Neural crest cell (in vitro differentiated cells): ENCODE data around the gene KCTD13. TPM values are rescaled to one million over a fixed set of nuclear protein-coding genes. Genes with fewer than 3 reads are reported as not detected.
A peak's percentile ranks its signal among the peaks of the same experiment; 100 is the strongest.
"Not testable (repeated sequence)": the region's sequence is repeated elsewhere in the genome, so short reads cannot be mapped to it uniquely, and the experiment has no call there.

Experiments
- DNase-seq: peaks from one replicate; pipeline ENCODE4 v3.0.0; 2021; ENCODE audit warnings: low read depth, mixed read lengths, low spot score
- H3K27ac Mint-ChIP-seq: one replicate; pipeline ENCODE4 v1.8.0; 2021; ENCODE audit warnings: mild to moderate bottlenecking, mixed read lengths; ENCODE audit not compliant: unreplicated experiment
- H3K27me3 Mint-ChIP-seq: 2 replicates; pipeline ENCODE4 v1.8.0; 2021; ENCODE audit warnings: low read depth, mild to moderate bottlenecking, mixed read lengths
- H3K36me3 Mint-ChIP-seq: 2 replicates; pipeline ENCODE4 v1.8.0; 2021; ENCODE audit warnings: low read depth, mild to moderate bottlenecking, mixed read lengths
- H3K4me1 Mint-ChIP-seq: 2 replicates; pipeline ENCODE4 v1.8.0; 2021; ENCODE audit warnings: mixed read lengths
- H3K4me3 Mint-ChIP-seq: one replicate; pipeline ENCODE4 v1.8.0; 2021; ENCODE audit warnings: mild to moderate bottlenecking, mixed read lengths
- H3K9me3 Mint-ChIP-seq: 2 replicates; pipeline ENCODE4 v1.8.0; 2021; ENCODE audit warnings: mixed read lengths
- total RNA-seq: library from RNA; stranded (reverse); gene quantifications from 2 replicates; pipeline ENCODE4 v1.2.1, GENCODE V29; 2021
- TF ChIP-seq, protein P1 (sequence below): fragments of 200-600 bp; sonication (generic); conservative IDR thresholded peaks from 2 replicates; pipeline ENCODE4 v1.5.0; 2021; ENCODE audit warnings: antibody characterized with exemption, mild to moderate bottlenecking

KCTD13 gene
- total RNA-seq, 1 donor from 2014 or later, result 24.3 TPM

DNA sequence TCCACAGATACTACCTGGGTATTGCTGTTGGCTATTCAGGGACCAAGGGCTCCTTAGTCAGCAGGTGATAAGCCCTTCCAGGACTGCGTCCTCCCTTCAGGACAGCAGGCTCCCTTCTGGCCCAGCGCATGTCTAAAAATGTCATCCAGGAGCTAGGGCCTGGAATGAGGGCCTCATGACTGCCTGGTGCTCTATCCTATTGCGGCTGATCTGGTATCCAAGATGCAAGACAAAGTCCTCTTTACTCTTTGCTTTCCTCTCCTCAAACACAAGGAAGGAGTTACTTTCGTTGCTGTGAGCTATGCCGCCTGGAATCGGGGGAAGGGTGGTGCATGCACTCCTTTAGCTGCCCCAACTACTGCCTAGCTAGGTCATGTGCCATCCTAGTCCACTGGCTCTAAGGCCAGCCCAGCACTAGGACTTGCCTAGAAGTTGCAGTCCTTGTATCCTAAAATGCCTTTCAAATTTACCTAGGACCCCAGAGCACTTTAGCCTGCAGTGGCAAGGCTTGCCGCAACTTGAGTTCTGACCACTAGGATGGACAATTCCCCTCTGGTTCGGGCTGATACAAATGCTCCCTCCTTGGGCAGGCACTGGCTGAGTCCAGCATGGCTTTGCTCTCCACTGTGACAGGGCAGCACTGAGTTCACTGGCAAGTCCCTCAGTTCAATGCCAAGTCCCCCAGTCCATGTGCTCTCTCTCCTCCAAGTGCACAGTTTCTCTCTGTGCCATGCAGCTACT is 25.8 kb upstream of the KCTD13 start:
- H3K27me3 Mint-ChIP-seq, result no peaks in the 10 kb centered on the region

DNA sequence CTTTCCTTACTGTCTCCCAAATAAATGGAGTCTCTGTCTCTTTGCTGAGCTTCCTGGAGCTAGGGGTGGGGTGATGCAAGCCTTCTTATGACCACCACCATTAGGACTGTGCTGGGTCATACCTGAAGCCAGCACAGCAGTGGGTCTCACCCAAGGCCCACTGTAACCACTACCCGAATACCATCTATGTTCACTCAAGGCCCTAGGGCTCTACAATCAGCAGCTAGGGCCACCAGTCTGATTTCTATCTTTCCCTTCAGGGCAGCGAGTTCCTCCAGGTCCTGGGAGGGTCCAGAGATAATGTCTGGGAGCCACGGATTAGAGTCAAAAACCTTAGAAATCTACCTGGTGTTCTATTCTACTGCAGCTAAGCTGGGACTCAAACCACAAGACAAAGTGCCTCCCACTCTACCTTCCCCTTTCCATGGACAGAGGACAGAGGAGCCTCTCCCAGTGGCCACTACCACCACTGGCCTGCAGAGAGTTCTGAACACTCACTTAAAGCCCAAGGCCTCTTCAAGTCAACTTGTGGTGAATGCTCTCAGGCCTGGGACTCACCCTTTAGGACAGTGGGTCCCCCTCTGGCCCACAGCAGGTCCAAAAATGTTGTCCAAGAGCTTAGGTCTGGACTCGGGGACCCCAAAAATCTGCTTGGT is 24.9 kb upstream of the KCTD13 start:
- DNase-seq, result no peak
- Mint-ChIP-seq H3K4me1 (no peaks in the 10 kb centered on the region), H3K4me3 (no peak overlapping the region), H3K36me3 (no peaks in the 10 kb centered on the region), H3K9me3 (peaks cover 5% of the 10 kb centered on the region), H3K27ac (no peak overlapping the region), H3K27me3 (no peaks in the 10 kb centered on the region)
- TF ChIP-seq, protein P1, sequence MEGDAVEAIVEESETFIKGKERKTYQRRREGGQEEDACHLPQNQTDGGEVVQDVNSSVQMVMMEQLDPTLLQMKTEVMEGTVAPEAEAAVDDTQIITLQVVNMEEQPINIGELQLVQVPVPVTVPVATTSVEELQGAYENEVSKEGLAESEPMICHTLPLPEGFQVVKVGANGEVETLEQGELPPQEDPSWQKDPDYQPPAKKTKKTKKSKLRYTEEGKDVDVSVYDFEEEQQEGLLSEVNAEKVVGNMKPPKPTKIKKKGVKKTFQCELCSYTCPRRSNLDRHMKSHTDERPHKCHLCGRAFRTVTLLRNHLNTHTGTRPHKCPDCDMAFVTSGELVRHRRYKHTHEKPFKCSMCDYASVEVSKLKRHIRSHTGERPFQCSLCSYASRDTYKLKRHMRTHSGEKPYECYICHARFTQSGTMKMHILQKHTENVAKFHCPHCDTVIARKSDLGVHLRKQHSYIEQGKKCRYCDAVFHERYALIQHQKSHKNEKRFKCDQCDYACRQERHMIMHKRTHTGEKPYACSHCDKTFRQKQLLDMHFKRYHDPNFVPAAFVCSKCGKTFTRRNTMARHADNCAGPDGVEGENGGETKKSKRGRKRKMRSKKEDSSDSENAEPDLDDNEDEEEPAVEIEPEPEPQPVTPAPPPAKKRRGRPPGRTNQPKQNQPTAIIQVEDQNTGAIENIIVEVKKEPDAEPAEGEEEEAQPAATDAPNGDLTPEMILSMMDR, result no peak

More for the DNA sequence above, 25.8 kb upstream of the KCTD13 start:
- TF ChIP-seq, protein P1, result no peak
- Mint-ChIP-seq H3K4me3 (no peak overlapping the region), H3K4me1 (no peaks in the 10 kb centered on the region), H3K36me3 (no peaks in the 10 kb centered on the region), H3K9me3 (peaks cover 5% of the 10 kb centered on the region), H3K27ac (peak overlapping the region; percentile 47)
- no peak for DNase-seq

DNA sequence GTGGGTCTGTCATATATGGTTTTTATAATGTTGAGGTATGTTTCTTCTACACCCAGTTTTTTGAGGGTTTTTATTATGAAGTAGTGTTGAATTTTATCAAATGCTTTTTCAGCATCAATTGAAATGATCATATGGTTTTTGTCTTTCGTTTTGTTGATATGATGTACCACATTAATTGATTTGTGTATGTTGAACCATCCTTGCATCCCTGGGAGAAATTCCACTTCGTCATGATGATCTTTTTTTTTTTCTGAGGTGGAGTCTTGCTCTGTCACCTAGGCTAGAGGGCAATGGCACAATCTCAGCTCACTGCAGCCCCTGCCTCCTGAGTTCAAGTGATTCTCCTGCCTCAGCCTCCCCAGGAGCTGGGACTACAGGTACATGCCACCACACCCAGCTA is 21.9 kb upstream of the KCTD13 start:
- TF ChIP-seq, protein P1, result no peak
- Mint-ChIP-seq H3K27me3 (no peaks in the 10 kb centered on the region), H3K27ac (no peak overlapping the region), H3K4me1 (peaks cover 10% of the 10 kb centered on the region), H3K9me3 (peaks cover 5% of the 10 kb centered on the region), H3K36me3 (no peaks in the 10 kb centered on the region), H3K4me3 (no peak overlapping the region)
- DNase-seq, result no peak

DNA sequence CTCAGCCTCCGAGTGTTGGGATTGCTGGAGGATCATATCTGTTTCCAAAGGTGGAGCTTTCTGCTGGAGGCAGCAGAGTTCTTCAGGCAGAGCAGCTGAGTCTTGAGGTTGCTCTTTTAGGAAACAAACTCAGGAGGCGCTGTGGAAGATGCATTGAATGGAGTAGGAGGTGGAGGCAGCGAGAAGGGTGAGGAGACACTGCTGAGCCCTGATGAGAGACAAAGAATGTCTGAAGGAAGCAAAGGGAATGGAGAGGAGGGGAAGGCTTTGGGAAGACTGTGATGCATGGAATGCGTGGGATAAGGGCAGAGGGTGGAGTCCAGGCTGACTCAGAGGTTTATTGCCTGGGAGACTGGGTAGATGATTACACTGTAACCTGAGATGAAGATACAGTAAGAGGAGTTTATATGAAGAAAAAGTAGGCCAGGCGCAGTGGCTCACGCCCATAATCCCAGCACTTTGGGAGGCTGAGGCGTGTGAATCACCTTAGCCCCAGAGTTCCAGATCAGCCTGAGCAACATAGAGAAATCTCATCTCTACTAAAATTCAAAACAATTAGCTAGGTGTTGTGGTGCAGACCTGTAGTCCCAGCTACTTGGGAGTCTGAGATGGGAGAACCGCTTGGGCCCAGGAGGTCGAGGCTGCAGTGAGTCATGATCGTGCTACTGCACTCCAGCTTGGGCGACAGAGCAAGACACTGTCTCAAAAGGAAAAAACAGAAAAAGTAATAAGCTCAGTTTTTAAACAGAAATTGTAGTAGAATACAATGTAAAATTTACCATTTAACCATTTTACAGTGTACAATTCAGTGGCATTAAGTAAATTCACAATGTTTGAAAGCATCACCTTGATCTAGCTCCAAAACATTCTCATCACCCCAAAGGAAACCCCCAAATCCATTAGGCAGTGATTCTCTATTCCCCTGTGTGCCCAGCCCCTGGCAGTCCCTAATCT is 18.1 kb upstream of the KCTD13 start:
- no peak for DNase-seq
- H3K27ac Mint-ChIP-seq, result peak overlapping the region; percentile 44
- H3K4me3 Mint-ChIP-seq, result no peak overlapping the region

DNA sequence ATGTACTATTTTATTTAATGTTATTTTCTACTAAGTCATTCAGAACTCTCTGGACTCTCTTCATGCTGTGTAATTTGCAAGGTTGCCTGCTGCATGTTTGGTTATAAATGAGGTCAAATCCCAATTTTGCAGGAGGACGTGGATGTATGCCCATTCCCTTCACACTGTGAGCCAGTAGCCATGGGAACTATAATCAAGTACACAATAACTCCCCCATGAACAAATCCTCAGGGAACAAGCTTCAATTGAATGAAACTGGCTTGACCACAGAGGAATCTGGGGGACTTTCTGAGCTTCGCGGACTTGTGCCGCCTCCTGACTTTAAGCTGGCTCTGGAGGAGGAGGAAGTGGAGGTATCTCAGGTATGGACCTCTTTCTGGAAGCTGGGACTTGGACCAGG is 14.6 kb upstream of the KCTD13 start:
- H3K27ac Mint-ChIP-seq, result no peak overlapping the region
- TF ChIP-seq, protein P1, result no peak

More for the DNA sequence above, 18.1 kb upstream of the KCTD13 start:
- TF ChIP-seq, protein P1, result no peak
- Mint-ChIP-seq H3K36me3 (no peaks in the 10 kb centered on the region), H3K4me1 (peaks cover 10% of the 10 kb centered on the region), H3K27me3 (no peaks in the 10 kb centered on the region), H3K9me3 (peaks cover 3% of the 10 kb centered on the region)

DNA sequence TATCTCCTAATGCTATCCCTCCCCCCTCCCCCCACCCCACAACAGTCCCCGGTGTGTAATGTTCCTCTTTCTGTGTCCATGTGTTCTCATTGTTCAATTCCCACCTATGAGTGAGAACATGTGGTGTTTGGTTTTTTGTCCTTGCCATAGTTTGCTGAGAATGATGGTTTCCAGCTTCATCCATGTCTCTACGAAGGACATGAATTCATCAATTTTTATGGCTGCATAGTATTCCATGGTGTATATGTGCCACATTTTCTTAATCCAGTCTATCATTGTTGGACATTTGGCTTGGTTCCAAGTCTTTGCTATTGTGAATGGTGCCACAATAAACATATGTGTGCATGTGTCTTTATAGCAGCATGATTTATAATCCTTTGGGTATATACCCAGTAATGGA is 5.7 kb upstream of the KCTD13 start:
- not testable (repeated sequence) for H3K4me3 Mint-ChIP-seq, H3K9me3 Mint-ChIP-seq, H3K27ac Mint-ChIP-seq, DNase-seq, H3K27me3 Mint-ChIP-seq, H3K4me1 Mint-ChIP-seq, H3K36me3 Mint-ChIP-seq

More for the DNA sequence above, 14.6 kb upstream of the KCTD13 start:
- no peaks in the 10 kb centered on the region for H3K27me3 Mint-ChIP-seq
- H3K9me3 Mint-ChIP-seq, result no peaks in the 10 kb centered on the region
- no peak overlapping the region for H3K4me3 Mint-ChIP-seq
- no peak for DNase-seq
- no peaks in the 10 kb centered on the region for H3K36me3 Mint-ChIP-seq
- H3K4me1 Mint-ChIP-seq, result peaks cover 10% of the 10 kb centered on the region
